ENCODE data around the gene ZSWIM3. TPM values are rescaled to one million over a fixed set of nuclear protein-coding genes. Genes with fewer than 3 reads are reported as not detected.

ZSWIM3 gene
- total and polyA plus RNA-seq, 2 of the 8 experiments (the other 6 are each of a cell fraction or from before 2014, with no cell fraction given) = 5.5 to 6.9 TPM

DNA sequence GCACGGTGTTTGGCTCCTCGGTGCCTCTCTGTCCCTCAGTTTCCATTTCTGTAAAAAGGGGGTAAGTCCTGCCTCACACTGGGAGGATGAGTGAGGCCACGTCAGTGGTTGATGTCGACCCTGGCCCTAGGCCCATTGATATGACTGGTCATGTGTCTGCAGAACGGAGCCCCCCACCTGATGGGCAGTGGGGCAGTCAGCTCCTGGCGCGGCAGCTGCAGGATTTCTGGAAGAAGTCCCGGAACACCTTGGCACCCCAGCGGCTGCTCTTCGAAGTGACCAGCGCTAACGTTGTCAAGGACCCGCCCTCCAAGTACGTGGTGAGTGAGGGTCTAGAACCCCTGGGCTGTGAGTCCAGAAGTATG, 22.6 kb upstream of the ZSWIM3 start:
- CTCF ChIA-PET (ENCODE audit: partially characterized antibody) = interaction anchor here (0.6 to 1.6 kb wide), 6 partner anchors 11 to 1451 kb away, joined by 3 to 5 read pairs (median 3); no protein-coding TSS in a partner anchor
- TF ChIP-seq EGR1 (IDR thresholded peaks at IDR 0.05; ENCODE audit: borderline replicate concordance, low read depth, low read length) (no peak), CEBPB (IDR thresholded peaks at IDR 0.05; ENCODE audit: low read depth, low read length) (no peak), SIX5 (IDR thresholded peaks at IDR 0.05; ENCODE audit: low read depth, low read length) (no peak), RAD21 (IDR thresholded peaks at IDR 0.05 in 1 of 2, conservative IDR thresholded peaks at IDR 0.05 in 1 of 2; ENCODE audit: low read depth in 2 of 2, low read length in 2 of 2) (no peak), MAFK (IDR thresholded peaks at IDR 0.05; ENCODE audit: low read depth, low read length) (no peak), KDM4A (IDR thresholded peaks at IDR 0.05; ENCODE audit: low read depth, low read length, severe bottlenecking) (no peak), SIRT6 (IDR thresholded peaks at IDR 0.05; ENCODE audit: low read length) (no peak), JUN (IDR thresholded peaks at IDR 0.05; ENCODE audit: low read depth, low read length) (no peak), SIN3A (conservative IDR thresholded peaks at IDR 0.05 in 1 of 2, IDR thresholded peaks at IDR 0.05 in 1 of 2; ENCODE audit: low read depth in 1 of 2, low read length in 2 of 2) (no peak)
- TF ChIP-seq, protein P1, sequence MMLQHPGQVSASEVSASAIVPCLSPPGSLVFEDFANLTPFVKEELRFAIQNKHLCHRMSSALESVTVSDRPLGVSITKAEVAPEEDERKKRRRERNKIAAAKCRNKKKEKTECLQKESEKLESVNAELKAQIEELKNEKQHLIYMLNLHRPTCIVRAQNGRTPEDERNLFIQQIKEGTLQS (IDR thresholded peaks at IDR 0.05; ENCODE audit: insufficient read depth, low read depth, low read length) = no peak

More for the DNA sequence above, 22.6 kb upstream of the ZSWIM3 start:
- POLR2A ChIA-PET (ENCODE audit: partially characterized antibody) = interaction anchor here (0.6 to 13.8 kb wide), 11 partner anchors 9 to 135 kb away, joined by 3 to 178 read pairs (median 22); partner anchors contain the start of genes ACOT8, PCIF1, UBE2C and ZSWIM3
- Histone ChIP-seq H3K79me2 (ENCODE audit: control insufficient read depth in 1 of 2, insufficient read depth in 2 of 2, low read length in 2 of 2) (peaks cover 0 to 11% of the 10 kb centered on the region in 2 experiments; a peak in 1 of 4 replicates), H2BK15ac (ENCODE audit: low read length) (no peak overlapping the region), H3K79me1 (ENCODE audit: low read depth, low read length) (peaks cover 9% of the 10 kb centered on the region), H4K91ac (replicated peaks; ENCODE audit: insufficient read length, low read length) (no peak overlapping the region), H3K23me2 (ENCODE audit: low read depth, low read length) (peaks cover 8% of the 10 kb centered on the region; the same call in 1 of the 2 replicates), H2AFZ (ENCODE audit: low read length) (no peak overlapping the region), H2AK5ac (ENCODE audit: low read depth, low read length) (no peak overlapping the region), H4K20me1 (replicated peaks in 1 of 2; ENCODE audit: control insufficient read depth in 1 of 2, insufficient read depth in 2 of 2, low read length in 2 of 2) (peaks cover 0 to 4% of the 10 kb centered on the region in 2 experiments), H2BK20ac (ENCODE audit: low read length) (no peak overlapping the region), H3K27me3 (replicated peaks in 1 of 4; ENCODE audit: control insufficient read depth in 3 of 4, extremely low read depth in 1 of 4, insufficient read depth in 3 of 4, low read length in 3 of 4) (no peaks in the 10 kb centered on the region), H3K56ac (replicated peaks; ENCODE audit: insufficient read length, low read depth, low read length) (no peak overlapping the region), H3K4ac (replicated peaks; ENCODE audit: insufficient read length, low read depth, low read length) (no peak overlapping the region), H3K18ac (ENCODE audit: extremely low read depth, low read length) (no peak overlapping the region), H3K27ac (ENCODE audit: low read depth, low read length) (no peak overlapping the region), H2BK5ac (ENCODE audit: low read depth, low read length) (no peak overlapping the region), H3K4me1 (replicated peaks in 1 of 4; ENCODE audit: control insufficient read depth in 3 of 4, insufficient read depth in 4 of 4, low read length in 3 of 4) (peaks cover 0 to 17% (median 8%) of the 10 kb centered on the region in 4 experiments; a peak in 6 of 7 replicates), H4K8ac (ENCODE audit: extremely low read depth, insufficient read depth, low read length) (no peak overlapping the region), H3K4me2 (ENCODE audit: insufficient read depth in 1 of 2, low read depth in 2 of 2, low read length in 2 of 2) (peak overlapping the region; percentile 87 to 88), H3K14ac (ENCODE audit: insufficient read length) (no peak overlapping the region), H3K36me3 (ENCODE audit: control insufficient read depth in 2 of 4, insufficient read depth in 4 of 4, low read length in 3 of 4) (peaks cover 0 to 5% (median 0%) of the 10 kb centered on the region in 4 experiments; a peak in 1 of 8 replicates), H3K9ac (replicated peaks in 1 of 4; ENCODE audit: extremely low read depth in 1 of 4, low read depth in 3 of 4, low read length in 3 of 4) (no peak overlapping the region), H2BK12ac (ENCODE audit: low read depth, low read length) (no peak overlapping the region), H3K9me3 (ENCODE audit: insufficient read depth in 2 of 2, low read depth in 1 of 2, low read length in 1 of 2) (no peaks in the 10 kb centered on the region), H4K5ac (ENCODE audit: insufficient read length, low read depth, low read length) (no peak overlapping the region), H2BK120ac (replicated peaks; ENCODE audit: low read depth, low read length) (no peak overlapping the region), H3K4me3 (ENCODE audit: extremely low read depth in 1 of 4, insufficient read depth in 2 of 4, low read depth in 3 of 4, low read length in 4 of 4) (peak overlapping the region; percentile 61 to 77 (median 74); a peak in 7 of 8 replicates), H3K23ac (ENCODE audit: insufficient read length) (no peak overlapping the region)
- FAIRE-seq (no peak), DNase-seq (ENCODE audit: low read depth in 1 of 2, low spot score in 2 of 2) (no peak)
- WGBS, 2 experiments (ENCODE audit: extremely low coverage in 1 of 2, insufficient coverage in 1 of 2, insufficient read length in 1 of 2, insufficient replicate concordance in 2 of 2, low coverage in 1 of 2, low lambda C conversion rate in 2 of 2, missing lambda C conversion rate in 1 of 2) = 86% methylated on average over 14 of the region's 14 CpGs; no CpG with 5 or more reads in 1 of the 2 experiments
